Panc1 (cell line): ENCODE results near the gene EIF2AK2.

ENCODE experiments used
- CTCF ChIP-seq: fragments of 450-650 bp; IDR thresholded peaks from 2 replicates; pipeline ENCODE4 v1.5.1; 2017; ENCODE audit warnings: mild to moderate bottlenecking
- POLR2AphosphoS5 ChIP-seq: IDR thresholded peaks from 2 replicates; pipeline ENCODE4 v1.6.1; 2012; ENCODE audit warnings: mild to moderate bottlenecking, low read depth, low read length, moderate library complexity
- SIN3A ChIP-seq: IDR thresholded peaks from 2 replicates; pipeline ENCODE4 v1.6.1; 2012; ENCODE audit warnings: low read depth, mild to moderate bottlenecking, low read length, moderate library complexity, borderline replicate concordance; ENCODE audit not compliant: insufficient read depth
- TCF7L2 ChIP-seq: IDR thresholded peaks from 2 replicates; pipeline ENCODE4 v1.6.1; 2011; ENCODE audit warnings: mild to moderate bottlenecking, low read depth, low read length, inconsistent platforms

GRCh38 chr2:37125416-37125815 is 31.4 kb downstream of the EIF2AK2 start:
- no peak for TF ChIP-seq CTCF
- no peak for TF ChIP-seq POLR2AphosphoS5
- no peak for TF ChIP-seq TCF7L2
- TF ChIP-seq SIN3A, result no peak
